Measurements from ENCODE around the gene IFT25.

GRCh38 chr1:53888681-53889080 lies 56.8 kb downstream of the IFT25 start:
- no peak for TF ChIP-seq CTCF (IDR thresholded peaks at IDR 0.05; ENCODE audit: insufficient read depth, low read depth, low read length)
- no peak for TF ChIP-seq EZH2 (IDR thresholded peaks at IDR 0.05; ENCODE audit: insufficient read depth, low read length)

Data from astrocyte (in vitro differentiated cells and primary cell).